IPS-18c (cell line): ENCODE results near the gene PIP5KL1.

Experiments used
- H3K4me3 ChIP-seq: 2 replicates; pipeline ENCODE4 v1.7.0; 2013; ENCODE audit warnings: low read depth, mild to moderate bottlenecking, low read length, moderate library complexity; ENCODE audit not compliant: insufficient read depth
- H3K9me3 ChIP-seq: one replicate; pipeline ENCODE4 v1.6.1; 2013; ENCODE audit warnings: mild to moderate bottlenecking, low read length, moderate library complexity; ENCODE audit not compliant: control insufficient read depth, insufficient read depth

PIP5KL1 gene

GRCh38 chr9:127930231-127931091, at the start of gene PIP5KL1:
TSS of gene PIP5KL1 (minus strand) at chr9:127930777. CDS start at chr9:127930752, 25 bp downstream.
- H3K4me3 ChIP-seq = peak within 1 kb of the TSS; percentile 71
- no peaks in the 10 kb centered on the region for H3K9me3 ChIP-seq

GRCh38 chr9:127980060-127980705, 49.6 kb upstream of the PIP5KL1 start:
- Histone ChIP-seq H3K9me3 (no peaks in the 10 kb centered on the region), H3K4me3 (peak overlapping the region; percentile 91)

GRCh38 chr9:127979333-127980059, 48.9 kb upstream of the PIP5KL1 start:
- Histone ChIP-seq H3K4me3 (peak overlapping the region; percentile 91), H3K9me3 (no peaks in the 10 kb centered on the region)

- no peaks in the 10 kb centered on the region for H3K9me3 ChIP-seq
- peak overlapping the region; percentile 91 for H3K4me3 ChIP-seq
These were observed 48.4 kb upstream of the PIP5KL1 start for GRCh38 chr9:127979015-127979332.

- Histone ChIP-seq H3K4me3 (peak overlapping the region; percentile 91), H3K9me3 (no peaks in the 10 kb centered on the region)
These were observed 47.5 kb upstream of the PIP5KL1 start for GRCh38 chr9:127977884-127978647.

- peak overlapping the region; percentile 91; the same call in 1 of the 2 replicates for H3K4me3 ChIP-seq
- no peaks in the 10 kb centered on the region for H3K9me3 ChIP-seq
These were observed 46.7 kb upstream of the PIP5KL1 start for GRCh38 chr9:127977009-127977883.

GRCh38 chr9:127976498-127976897, 45.9 kb upstream of the PIP5KL1 start:
- Histone ChIP-seq H3K9me3 (no peaks in the 10 kb centered on the region), H3K4me3 (no peak overlapping the region)

GRCh38 chr9:127975376-127976315, 45.1 kb upstream of the PIP5KL1 start:
- H3K4me3 ChIP-seq = no peak overlapping the region
- no peaks in the 10 kb centered on the region for H3K9me3 ChIP-seq

- no peak overlapping the region for H3K4me3 ChIP-seq
- no peaks in the 10 kb centered on the region for H3K9me3 ChIP-seq
These were observed 44.2 kb upstream of the PIP5KL1 start for GRCh38 chr9:127974769-127975261.

GRCh38 chr9:127974001-127974768, 43.6 kb upstream of the PIP5KL1 start:
- H3K9me3 ChIP-seq = no peaks in the 10 kb centered on the region
- no peak overlapping the region for H3K4me3 ChIP-seq

GRCh38 chr9:127973169-127974000, 42.8 kb upstream of the PIP5KL1 start:
- no peaks in the 10 kb centered on the region for H3K9me3 ChIP-seq
- H3K4me3 ChIP-seq = no peak overlapping the region

- no peak overlapping the region for H3K4me3 ChIP-seq
- no peaks in the 10 kb centered on the region for H3K9me3 ChIP-seq
These were observed 41.8 kb upstream of the PIP5KL1 start for GRCh38 chr9:127972236-127972871.

GRCh38 chr9:127971357-127972235, 41.0 kb upstream of the PIP5KL1 start:
- Histone ChIP-seq H3K9me3 (no peaks in the 10 kb centered on the region), H3K4me3 (no peak overlapping the region)
